ENCODE results near the gene FIGLA.

DNA sequence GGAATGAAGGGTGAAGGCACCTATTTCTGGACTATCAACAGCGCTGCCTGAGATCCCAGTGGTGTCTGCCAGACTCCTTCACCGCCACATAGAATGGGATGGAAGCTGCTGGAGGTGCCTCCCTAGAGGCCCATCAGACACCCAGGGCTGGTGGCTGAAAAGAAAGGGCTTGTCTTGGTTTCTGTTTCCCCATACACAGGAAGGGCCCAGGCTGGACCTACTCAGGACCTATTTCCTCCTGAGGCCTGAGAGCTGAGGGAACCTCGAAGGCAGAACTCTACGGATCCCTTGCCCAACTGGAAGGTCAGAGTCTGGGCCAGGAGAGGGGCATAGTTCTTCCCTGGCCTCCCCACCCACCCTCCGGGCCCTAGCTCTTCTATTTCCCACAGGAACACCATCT lies 32.8 kb upstream of the FIGLA start:
- TF ChIP-seq, protein P1, sequence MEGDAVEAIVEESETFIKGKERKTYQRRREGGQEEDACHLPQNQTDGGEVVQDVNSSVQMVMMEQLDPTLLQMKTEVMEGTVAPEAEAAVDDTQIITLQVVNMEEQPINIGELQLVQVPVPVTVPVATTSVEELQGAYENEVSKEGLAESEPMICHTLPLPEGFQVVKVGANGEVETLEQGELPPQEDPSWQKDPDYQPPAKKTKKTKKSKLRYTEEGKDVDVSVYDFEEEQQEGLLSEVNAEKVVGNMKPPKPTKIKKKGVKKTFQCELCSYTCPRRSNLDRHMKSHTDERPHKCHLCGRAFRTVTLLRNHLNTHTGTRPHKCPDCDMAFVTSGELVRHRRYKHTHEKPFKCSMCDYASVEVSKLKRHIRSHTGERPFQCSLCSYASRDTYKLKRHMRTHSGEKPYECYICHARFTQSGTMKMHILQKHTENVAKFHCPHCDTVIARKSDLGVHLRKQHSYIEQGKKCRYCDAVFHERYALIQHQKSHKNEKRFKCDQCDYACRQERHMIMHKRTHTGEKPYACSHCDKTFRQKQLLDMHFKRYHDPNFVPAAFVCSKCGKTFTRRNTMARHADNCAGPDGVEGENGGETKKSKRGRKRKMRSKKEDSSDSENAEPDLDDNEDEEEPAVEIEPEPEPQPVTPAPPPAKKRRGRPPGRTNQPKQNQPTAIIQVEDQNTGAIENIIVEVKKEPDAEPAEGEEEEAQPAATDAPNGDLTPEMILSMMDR (IDR thresholded peaks at IDR 0.05), result no peak
- no peak for TF ChIP-seq EP300 (IDR thresholded peaks at IDR 0.05)
- TF ChIP-seq POLR2AphosphoS5 (IDR thresholded peaks at IDR 0.05), result no peak
